ENCODE data around the gene NFU1.

The NFU1 gene

DNA sequence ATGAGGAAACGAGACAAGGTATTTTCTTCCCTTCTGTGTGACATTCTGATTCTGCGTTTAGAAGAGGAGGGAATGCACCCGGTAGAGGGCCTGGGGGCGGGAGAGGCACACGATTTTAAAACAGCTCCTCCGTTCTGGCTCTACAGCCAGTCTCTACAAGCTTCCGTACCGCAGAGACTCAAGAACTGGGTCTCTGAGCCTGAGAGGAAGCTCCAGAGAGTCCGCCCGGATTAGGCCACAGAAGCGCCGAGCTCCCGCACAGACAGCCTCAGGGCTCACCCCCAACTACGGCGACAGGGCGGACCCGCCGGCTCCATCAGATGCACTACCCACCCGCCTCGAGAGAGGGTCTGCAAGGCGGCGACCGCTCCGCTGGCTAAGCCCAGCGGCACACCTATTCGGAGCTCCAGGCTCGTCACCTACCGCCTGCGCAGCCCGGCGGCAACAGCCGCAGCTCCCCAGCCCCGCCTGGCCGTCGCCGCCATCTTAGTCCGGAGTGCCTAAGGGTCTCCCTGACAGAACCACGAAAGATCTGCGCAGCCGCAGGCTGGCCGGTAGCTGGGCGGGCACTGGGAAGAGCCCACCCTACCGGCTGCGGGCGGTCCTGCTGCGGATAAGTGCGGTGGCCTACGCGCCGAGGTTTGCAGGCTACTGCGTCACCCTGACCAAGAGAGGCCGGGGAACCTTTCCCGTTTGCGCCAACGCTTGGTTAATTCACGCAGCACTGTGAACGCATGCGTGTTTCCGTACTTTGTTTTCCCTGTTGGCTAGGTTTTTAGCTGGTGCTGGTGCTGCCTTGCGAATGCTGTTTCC lies at the start of gene NFU1:
NFU1 (minus strand) TSS at position 498 of the 813 bp plus-strand sequence; CDS start at position 485, 13 bp downstream.
- DNase-seq (ENCODE audit: low spot score) = peak; percentile 94

DNA sequence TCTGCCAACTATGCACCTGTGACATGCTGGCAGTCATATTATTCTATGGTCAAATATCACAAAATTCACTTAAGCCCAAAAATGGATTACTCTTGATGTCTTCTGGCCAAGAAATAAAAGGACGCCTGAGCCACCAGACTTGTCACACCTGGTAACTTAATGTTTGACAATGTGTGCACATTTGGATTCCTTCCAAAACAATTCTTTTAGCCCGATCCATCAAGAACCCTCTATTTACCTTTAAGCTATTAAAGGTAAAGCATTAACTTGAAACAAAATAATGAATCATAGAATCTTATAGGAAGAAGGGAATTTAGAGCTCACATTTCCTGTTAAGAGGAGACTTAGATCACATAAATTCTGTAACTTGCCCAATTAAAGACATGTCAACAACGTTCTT lies 46.5 kb upstream of the NFU1 start:
- no peak for DNase-seq (ENCODE audit: low spot score)

DNA sequence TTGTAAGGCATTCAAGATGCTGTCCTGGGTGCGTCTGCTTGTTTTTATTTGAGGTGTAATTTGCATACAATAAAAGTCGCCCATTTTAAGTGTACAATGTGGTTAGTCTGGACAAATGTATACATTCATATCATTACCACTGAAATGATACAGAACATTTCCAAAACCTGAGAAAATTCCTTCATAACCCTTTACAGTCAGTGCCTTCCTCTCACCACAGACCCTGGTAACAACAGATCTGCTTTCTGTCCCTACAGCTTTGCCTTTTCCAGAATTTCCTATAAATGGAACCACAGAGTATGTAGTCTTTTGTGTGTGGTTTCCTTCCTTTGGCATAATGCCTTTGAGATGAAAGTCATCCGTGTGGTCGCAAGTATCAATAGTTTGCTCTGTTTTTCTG lies 45.8 kb upstream of the NFU1 start:
- DNase-seq (ENCODE audit: low spot score) = no peak

DNA sequence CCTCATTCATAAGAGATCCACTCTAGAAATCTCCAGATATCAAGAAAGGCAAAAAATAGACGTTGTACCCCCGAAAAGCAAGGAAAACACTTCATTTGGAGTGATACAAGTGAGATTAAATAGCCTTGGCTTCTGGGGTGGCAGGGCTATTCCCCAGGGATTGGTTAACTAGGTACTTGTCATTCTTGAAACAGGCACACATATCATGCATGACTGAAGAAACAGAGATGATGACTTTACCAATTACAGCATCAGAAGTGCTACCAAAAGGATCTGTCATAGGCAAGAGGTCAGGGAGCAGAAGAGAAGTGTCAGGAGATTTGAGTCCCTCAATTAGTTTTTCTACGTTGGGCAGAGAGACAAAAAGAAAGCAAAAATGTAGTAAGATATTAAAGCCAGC lies 45.2 kb upstream of the NFU1 start:
- DNase-seq (ENCODE audit: low spot score) = no peak

DNA sequence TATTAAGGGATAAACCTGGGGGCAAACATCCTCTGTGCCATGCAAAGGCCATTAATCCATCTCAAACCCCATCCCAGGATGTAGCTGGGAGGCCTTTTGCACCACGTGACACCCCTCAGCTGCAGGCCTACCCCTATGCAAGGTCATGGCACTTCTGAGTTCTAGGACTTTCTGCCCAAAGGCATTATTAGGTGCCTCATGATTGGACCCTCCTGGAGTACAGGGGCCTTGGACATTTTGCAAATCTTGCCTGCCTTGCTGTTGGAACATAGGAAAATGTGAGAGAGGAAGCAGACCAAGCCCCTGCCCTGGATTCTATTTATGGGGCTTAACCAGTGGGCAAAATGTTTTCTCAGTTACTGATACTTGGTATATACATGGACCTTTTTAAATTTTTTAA lies 44.2 kb upstream of the NFU1 start:
- no peak for DNase-seq (ENCODE audit: low spot score)

DNA sequence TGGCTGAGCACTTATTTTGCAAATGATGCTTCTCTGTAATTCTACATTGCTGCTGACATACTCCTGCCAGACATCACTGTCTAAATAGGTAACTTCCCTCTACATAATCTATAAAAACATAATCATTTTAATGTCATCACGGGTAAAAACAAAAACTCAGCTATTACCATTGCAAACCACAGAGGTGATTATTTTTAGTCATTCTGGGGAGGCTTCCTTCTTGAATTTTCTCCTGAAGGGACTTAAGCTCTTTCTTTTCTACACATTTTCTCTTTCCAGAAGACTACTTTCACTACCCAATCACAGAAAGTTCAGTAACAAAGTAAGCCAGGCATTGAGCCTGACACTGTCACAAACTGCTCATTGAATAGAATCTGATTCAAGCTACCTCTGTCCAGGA lies 40.4 kb upstream of the NFU1 start:
- no peak for DNase-seq (ENCODE audit: low spot score)

DNA sequence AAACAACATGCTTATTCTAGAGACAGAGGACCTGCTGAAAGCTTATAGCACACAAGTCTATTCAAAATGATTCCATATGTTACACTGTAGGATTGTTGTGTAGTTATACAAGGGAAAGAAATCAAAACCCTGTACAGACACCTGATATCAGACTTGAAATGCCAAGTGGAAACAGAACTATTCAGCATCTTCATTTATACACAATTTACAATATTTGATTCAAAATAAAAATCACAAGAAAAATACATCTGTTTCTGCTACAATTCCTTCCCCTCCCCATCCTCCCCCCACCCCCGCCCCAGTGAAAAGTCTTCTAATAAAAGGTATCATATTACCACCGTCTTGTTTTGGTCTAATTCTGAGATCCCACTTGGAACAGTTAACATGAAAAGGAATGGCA lies 37.5 kb upstream of the NFU1 start:
- DNase-seq (ENCODE audit: low spot score) = no peak

DNA sequence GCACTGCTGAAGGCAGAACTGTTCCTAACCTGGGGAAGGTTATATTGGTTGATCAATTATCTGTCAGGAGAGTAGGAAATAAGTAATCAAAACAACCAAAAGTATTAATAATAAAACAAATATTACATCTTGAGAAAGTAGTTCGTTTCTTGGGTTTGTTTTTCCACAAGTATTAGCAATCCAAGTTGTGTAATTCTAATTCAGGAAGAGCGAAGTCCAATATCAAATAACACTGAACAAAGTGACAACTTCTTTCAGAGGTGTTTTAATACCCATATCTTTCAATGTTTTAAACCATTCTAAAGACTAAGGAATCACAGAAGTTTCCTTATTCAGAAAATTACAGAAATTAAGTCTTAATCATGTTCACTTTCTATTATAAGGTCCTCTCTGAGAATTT lies 34.6 kb upstream of the NFU1 start:
- DNase-seq (ENCODE audit: low spot score) = no peak

DNA sequence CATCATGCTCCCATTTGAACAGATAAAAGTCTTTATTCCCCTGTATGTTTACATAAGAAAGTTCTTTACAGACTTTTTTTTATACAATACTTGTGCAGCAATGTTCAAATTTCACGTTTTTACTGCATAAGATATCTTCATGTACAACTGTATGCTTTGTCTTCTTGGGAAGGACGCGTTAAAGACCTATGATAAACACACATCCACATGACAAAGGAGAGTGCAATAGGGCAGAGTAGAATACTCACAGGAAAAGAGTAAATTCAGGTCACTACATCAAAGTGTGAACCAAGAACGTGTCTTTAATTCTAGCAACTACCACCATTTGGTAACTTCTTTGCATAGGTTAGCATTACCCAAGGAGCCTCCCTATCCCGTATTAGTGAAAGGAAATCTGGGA lies 33.7 kb upstream of the NFU1 start:
- DNase-seq (ENCODE audit: low spot score) = no peak

DNA sequence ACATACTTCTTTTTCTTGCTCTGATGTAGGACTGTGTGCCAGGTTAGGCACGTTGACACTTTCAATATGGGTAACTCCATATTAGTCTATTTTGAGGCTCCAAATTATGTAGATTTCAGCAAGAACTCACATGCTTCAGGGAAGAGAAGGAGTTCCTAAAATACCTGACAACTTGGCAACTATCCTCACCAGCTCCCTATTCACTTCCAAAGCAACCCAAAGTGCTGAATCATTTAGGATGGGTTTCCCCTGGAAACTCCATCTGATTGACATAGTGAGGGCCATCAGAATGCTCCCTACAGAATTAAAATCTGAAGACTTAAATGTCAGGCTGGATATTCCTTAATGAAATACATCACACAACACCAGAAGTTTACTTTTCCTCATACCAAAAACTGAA lies 32.5 kb upstream of the NFU1 start:
- peak; percentile 76 for DNase-seq (ENCODE audit: low spot score)

DNA sequence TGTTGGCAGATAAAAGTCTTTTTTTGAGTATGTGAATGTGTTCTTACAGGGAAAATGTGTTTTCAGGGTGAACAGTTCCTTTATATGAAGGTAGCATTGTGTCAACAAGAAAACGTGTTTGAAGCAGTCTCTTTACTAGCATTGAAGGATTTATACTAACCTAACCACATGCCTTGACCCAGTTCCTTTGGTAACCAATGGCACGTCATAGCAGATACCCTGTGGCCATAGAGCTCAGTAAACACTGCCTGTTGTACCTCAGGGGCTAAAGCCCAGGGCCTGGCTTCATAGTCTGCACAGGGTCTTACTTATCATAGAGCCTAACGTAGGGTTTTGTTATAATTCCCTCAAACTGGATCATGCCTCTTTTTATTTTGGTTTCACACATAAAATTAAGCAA lies 32.1 kb upstream of the NFU1 start:
- no peak for DNase-seq (ENCODE audit: low spot score)

DNA sequence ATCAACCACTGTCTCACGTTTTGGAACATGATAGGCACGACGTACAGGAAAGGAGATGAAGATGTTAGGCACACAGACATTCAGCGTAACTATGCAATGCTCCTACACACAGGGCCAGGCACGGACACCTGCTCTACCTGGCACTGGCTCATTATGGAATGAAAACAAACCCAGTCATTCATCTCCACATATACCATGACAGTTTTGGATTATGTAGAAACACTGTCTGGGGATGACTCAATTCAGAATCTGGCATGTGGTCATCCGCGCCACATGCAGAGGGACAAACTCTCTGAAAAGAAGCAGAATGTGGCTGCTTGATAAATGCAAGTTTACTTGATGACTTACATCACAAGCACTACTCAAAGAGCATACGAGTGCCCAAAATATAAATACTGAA lies 29.5 kb upstream of the NFU1 start:
- no peak for DNase-seq (ENCODE audit: low spot score)

DNA sequence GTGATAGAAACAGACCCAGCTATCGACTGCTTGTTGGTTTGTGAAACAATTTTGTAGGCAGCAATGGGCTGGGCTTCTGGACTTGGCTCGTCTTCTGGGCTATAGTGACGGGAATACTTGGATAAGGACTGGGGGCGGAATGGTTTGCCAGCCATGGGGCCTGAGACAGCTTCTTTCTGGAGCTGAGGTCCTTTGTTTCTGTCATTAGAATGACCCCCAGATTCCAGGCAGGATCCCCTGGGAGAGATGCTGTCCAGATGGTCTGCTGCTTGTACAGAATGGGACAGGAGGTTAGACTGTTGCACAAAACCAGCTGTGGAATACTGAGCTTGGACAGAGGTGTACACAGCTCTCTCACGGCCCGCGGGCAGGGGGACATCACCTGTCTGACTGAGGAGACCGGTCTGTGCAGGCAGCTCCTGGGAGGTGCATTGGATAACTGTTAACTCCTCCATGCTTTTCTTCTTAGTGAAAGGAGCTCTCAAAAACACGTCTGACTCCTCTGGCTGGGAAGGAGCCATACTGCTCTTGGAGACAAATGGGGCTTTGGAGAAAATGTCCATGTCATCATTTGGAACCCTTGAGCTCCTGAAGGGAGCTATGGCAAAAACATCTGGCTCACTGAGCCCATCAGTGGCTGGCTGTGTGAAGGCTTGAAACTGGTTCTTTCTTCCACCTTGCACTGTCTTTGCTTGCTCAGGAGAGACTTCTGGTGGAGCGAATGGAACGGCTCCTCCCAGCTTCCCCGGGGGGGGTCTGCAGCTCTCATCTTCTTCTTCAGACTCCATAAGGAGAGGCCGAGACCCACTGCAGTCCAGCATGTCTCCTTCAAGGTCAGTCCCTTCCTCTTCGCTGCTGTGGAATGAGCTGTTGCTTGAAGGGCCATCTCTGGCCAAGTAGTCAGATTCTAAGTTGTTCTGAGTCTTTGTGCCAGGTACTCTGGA lies 28.6 kb upstream of the NFU1 start:
- DNase-seq (ENCODE audit: low spot score) = no peak

DNA sequence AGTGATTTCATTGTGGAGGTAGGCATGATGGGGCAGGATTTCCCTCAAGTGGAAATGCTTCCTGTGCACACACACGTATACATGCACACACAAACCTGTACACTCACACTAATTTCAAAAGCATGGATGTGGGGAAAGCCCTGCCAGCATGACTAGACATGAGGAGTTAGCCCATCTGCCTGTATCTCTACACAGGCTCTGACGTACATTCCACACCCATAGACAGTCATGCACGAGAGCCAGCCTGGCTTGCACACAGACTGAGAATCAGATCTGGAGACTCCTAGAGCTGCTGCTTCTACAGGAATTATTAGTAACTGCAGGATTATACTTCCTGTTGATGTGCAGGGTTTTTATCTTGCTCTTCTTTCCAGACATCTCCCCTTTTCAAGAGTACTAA lies 27.3 kb upstream of the NFU1 start:
- no peak for DNase-seq (ENCODE audit: low spot score)

DNA sequence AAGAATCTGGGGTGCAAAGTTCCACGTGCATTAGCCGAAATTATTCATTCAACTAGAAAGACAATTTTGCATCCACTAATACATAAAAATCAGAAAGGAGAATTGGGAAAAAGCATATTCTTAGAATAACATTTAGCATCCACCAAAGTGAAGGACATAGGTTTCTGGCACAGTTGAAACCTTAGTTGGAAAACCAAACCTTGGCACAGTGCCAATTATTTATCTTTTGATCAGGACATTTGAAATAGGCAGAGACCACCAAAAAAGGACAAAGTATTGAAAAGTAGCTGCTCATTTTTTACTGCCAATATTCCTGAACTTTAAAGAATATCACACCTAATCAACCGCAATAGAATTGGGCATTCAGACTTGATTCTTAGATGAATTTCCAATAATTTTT lies 25.5 kb upstream of the NFU1 start:
- no peak for DNase-seq (ENCODE audit: low spot score)

DNA sequence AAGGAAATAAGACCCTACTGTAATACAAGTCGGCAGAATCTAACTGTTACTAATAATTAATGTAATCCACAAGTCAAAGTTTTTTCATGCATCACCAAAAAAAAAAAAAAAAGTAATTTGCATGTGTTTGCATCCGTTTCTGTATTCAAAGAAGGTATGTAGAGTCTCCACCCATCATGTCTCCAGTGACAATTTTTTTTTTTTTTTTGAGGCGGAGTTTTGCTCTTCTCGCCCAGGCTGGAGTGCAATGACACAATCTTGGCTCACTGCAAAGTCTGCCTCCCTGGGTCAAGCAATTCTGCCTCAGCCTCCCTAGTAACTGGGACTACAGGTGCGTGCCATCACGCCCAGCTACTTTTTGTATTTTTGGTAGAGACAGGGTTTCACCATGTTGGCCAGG lies 24.2 kb upstream of the NFU1 start:
- DNase-seq (ENCODE audit: low spot score) = no peak

DNA sequence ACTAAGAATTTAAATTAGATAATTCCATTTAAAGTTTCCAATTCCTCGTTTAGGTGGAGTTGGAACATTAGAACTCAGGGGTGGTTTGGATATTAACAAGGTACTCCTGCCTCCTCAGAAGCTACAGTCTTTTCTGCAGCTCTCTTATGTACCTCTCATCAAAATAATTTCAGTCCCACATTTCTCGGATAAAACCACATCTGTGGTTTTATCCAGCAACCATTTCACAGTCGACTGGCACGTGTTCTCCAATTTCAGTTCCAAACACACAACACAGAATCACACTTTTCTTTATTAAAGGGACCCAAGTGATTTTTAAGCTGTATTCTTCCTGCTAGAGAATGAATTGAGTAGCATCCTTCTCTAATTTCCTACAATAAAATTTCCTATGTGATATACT lies 22.7 kb upstream of the NFU1 start:
- DNase-seq (ENCODE audit: low spot score) = no peak

DNA sequence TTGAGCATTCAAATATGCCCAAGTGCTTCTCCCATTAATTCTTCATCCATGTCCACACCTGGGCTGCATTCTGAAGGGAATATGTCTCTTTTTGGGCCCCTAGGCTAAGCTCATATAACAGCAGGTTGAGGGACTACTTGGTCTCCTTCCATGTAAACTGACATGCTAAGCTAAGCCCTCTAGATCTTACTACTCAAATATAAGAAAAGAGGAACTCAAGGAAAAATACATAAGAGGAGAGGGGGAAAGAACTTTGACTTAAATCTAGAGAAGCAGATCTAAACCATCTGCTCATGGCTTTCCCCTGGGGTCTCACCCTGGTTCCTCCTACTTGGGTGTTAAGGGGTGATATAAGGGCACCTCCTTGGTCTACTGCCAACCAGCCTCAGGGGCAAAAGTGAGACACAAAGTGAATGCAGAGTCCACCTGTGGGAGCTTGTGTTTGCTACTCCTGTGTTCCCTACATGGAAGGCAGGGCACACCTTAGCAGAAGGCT lies 19.8 kb upstream of the NFU1 start:
- DNase-seq (ENCODE audit: low spot score) = no peak

DNA sequence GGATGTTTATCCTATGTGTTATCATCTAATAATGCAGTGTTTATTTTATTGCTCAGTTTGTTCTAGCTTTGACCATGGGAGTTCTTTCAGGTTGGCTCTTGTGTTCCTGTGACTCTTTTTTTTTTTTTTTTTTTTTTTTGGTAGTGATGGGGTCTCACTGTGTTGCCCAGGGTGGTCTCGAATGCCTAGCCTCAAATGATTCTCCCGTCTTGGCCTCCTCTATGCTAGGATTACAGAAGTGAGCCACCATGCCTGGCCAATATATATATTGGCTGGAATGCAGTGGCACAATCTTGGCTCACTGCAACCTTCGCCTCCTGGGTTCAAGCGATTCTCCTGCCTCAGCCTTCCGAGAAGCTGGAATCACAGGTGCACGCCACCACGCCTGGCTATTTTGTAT lies 18.9 kb upstream of the NFU1 start:
- DNase-seq (ENCODE audit: low spot score) = no peak

DNA sequence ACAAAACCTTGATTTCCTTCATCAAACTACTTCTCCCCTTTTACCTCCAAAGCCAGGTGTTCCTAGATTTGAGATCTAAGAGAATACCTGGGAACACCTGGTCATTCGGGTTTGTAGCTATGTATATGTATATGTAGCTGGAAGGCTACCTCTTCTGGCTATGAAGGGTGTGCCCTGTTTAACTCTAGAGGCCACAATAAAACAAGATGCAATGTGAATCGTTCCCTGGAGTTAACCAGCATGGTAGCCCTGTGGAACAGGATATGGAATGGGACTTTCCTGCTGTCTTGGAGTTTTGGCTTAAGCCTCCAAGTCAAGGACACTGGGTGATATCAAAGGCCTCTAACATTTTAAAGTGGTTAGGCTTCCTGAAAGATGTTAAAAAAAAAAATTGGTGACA lies 17.7 kb upstream of the NFU1 start:
- no peak for DNase-seq (ENCODE audit: low spot score)

DNA sequence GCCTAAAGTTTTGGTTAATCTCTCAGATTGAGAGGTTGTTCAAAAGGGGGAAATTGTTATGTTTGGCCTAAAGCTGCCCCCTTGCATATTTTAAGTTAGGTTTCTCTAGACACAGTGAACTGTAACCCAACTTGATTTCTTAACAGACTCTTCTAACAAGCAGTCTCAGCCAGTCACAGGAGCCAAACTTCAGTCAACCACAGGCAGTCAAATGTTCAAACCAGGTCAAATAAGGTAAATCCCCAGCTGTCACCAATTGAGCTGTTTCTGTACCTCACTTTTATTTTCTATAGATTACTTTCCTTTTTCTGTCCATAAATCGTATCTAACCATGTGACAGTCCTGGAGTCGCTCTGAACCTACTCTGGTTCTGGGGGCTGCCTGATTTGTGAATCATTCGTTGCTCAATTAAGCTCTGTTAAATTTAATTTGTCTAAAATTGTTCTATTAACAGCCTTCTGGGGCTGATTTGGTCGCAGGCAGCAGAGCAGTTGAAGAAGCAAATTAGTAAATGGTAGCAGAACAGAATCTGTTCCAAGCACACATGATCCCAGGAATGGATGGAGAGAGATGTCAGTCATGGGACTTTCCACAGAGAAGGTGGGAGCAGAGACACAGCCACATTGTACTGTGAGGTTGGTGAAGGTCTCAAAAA lies 16.4 kb upstream of the NFU1 start:
- no peak for DNase-seq (ENCODE audit: low spot score)

DNA sequence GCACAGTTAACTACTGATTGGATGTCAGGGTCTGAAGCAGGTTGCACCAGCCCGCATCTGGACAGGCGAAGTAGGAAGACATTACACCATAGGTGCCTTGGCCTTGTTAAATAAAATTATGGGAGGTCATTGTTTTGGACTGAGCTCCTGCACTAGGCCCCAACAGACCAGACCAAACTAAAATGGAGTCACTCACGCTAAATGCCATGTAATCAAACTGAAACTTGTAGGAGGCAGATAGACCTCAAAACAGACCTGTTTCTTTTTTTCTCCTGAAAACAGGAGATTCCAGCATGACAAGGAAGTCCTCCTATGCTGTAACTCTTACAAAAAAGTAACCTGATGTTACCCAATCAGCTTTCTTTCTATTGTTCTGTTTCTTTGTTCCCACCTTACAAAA lies 15.5 kb upstream of the NFU1 start:
- DNase-seq (ENCODE audit: low spot score) = no peak
